Adipocyte (in vitro differentiated cells): ENCODE measurements around the gene GMDS.
A peak's percentile ranks its signal among the peaks of the same experiment; 100 is the strongest.

Experiments
- DNase-seq: peaks from one replicate; pipeline ENCODE4 v3.0.0-alpha.2; 2015; ENCODE audit warnings: low read depth
- H3K27me3 ChIP-seq: replicated peaks from 2 replicates; pipeline ENCODE4 v1.7.0; 2013; ENCODE audit warnings: mild to moderate bottlenecking, low read length, moderate library complexity; ENCODE audit not compliant: control insufficient read depth, insufficient read depth
- H3K36me3 ChIP-seq: 2 replicates; pipeline ENCODE4 v1.7.0; 2013; ENCODE audit warnings: low read length, mild to moderate bottlenecking, moderate library complexity; ENCODE audit not compliant: control insufficient read depth, insufficient read depth, severe bottlenecking
- H3K4me1 ChIP-seq: 2 replicates; pipeline ENCODE4 v1.7.0; 2013; ENCODE audit warnings: mild to moderate bottlenecking, low read length, moderate library complexity; ENCODE audit not compliant: control insufficient read depth, insufficient read depth
- H3K4me3 ChIP-seq: 2 replicates; pipeline ENCODE4 v1.7.0; 2013; ENCODE audit warnings: mild to moderate bottlenecking, low read length, moderate library complexity
- H3K9ac ChIP-seq: 2 replicates; pipeline ENCODE4 v1.7.0; 2013; ENCODE audit warnings: mild to moderate bottlenecking, low read length, moderate library complexity
- H3K9me3 ChIP-seq: 2 replicates; pipeline ENCODE4 v1.7.0; 2013; ENCODE audit warnings: mild to moderate bottlenecking, low read length, moderate library complexity; ENCODE audit not compliant: control insufficient read depth

GMDS gene

GRCh38 chr6:2053691-2054090 is 191.7 kb downstream of the GMDS start:
- peaks cover 4% of the 10 kb centered on the region for H3K4me1 ChIP-seq
- H3K4me3 ChIP-seq = no peak overlapping the region
- DNase-seq = no peak
- no peaks in the 10 kb centered on the region for H3K9me3 ChIP-seq
- no peak overlapping the region for H3K9ac ChIP-seq
- H3K36me3 ChIP-seq = no peaks in the 10 kb centered on the region
- no peaks in the 10 kb centered on the region for H3K27me3 ChIP-seq

DNA sequence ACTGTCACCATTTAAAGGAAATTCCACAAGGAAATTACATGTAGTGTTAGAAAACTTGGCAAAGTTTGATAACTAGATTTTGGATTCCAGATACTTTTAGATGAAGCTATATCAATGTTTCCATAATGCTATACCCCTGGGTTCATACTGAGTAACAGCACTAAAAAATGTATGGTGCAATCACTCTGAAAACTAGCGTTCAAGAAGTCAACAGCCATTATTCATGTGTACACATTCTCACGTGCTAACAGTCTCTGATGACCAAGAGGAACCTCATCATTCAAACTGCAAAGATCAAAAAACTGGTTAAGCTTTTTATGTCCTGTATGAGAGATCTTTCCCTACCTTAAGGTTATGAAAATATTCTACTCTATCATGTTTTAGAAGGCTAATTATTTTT is 197.6 kb downstream of the GMDS start:
- no peak for DNase-seq
- Histone ChIP-seq H3K36me3 (no peaks in the 10 kb centered on the region), H3K27me3 (no peaks in the 10 kb centered on the region), H3K4me3 (no peak overlapping the region), H3K9ac (no peak overlapping the region), H3K9me3 (no peaks in the 10 kb centered on the region), H3K4me1 (no peaks in the 10 kb centered on the region)

DNA sequence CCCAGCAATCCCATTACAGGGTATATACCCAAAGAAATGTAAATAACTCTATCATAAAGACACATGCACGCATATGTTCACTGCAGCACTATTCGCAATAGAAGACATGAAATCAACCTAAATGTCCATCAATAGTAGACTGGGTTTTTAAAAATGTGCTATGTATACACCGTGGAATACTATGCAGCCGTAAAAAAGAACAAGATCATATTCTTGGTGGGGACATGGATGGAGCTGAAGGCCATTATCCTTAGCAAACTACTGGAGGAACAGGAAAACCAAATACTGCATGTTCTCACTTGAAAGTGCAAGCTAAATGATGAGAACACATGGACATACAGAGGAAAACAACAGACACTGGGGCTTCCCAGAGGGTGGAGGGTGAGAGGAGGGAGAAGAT is 201.2 kb downstream of the GMDS start:
- no peaks in the 10 kb centered on the region for H3K4me1 ChIP-seq
- no peak overlapping the region for H3K4me3 ChIP-seq
- H3K36me3 ChIP-seq = no peaks in the 10 kb centered on the region
- no peak overlapping the region for H3K9ac ChIP-seq
- no peaks in the 10 kb centered on the region for H3K9me3 ChIP-seq
- no peaks in the 10 kb centered on the region for H3K27me3 ChIP-seq
- no peak for DNase-seq

DNA sequence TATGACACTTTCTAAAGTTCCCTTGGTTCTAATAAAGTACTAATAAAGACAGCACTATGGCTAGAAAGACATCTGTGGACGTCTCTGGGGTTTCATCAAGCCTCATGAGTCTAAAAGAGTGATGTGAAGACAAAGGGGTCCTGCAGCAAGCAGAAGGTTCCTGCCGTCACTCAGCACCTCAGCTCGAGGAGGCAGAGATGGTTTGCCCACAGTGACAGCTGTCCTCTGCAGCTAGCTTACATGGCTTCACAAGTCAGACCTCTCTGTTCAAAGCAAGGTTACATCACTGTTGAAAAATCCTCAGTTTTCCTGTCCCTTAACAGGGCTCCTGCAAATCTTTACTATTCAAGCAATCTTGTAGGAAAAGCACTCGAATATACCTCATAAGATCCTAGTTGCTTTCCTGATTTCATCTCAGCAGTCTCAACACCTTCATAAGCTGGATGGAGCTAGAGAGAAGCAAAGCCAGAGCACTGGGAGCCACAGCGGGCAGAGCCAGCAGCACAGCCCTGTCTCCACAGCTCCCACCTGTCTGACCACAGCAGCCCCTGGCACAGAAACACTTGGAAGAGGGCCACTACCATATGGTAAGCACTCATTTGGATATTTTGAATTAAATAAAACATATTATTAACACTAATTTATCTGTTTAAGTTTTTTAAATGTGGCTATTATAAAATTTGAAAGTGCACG is 202.3 kb downstream of the GMDS start:
- Histone ChIP-seq H3K4me3 (no peak overlapping the region), H3K27me3 (no peaks in the 10 kb centered on the region), H3K36me3 (no peaks in the 10 kb centered on the region), H3K9me3 (no peaks in the 10 kb centered on the region), H3K9ac (no peak overlapping the region), H3K4me1 (no peaks in the 10 kb centered on the region)
- no peak for DNase-seq

DNA sequence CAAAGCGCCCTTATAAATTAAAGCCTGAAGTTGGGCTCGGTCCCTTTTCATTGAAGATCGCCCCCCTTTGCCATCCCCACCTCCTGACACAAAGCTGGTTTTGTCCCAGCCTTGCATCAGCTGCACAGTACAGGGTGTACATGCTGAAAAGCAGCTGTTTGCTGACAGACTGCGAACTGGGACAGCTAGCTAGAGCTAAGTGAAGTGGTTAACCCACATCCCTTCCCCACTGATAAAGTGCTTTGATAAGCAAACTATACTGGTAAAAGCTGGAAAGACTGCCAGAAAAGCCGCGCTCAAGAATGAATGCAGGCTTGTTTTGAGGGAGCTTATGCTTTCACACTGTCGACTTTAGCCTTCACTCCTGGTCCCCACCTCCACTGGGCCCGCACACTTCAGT is 207.3 kb downstream of the GMDS start:
- Histone ChIP-seq H3K36me3 (no peaks in the 10 kb centered on the region), H3K4me3 (no peak overlapping the region), H3K4me1 (no peaks in the 10 kb centered on the region), H3K9me3 (no peaks in the 10 kb centered on the region), H3K9ac (no peak overlapping the region), H3K27me3 (no peaks in the 10 kb centered on the region)
- DNase-seq = no peak

DNA sequence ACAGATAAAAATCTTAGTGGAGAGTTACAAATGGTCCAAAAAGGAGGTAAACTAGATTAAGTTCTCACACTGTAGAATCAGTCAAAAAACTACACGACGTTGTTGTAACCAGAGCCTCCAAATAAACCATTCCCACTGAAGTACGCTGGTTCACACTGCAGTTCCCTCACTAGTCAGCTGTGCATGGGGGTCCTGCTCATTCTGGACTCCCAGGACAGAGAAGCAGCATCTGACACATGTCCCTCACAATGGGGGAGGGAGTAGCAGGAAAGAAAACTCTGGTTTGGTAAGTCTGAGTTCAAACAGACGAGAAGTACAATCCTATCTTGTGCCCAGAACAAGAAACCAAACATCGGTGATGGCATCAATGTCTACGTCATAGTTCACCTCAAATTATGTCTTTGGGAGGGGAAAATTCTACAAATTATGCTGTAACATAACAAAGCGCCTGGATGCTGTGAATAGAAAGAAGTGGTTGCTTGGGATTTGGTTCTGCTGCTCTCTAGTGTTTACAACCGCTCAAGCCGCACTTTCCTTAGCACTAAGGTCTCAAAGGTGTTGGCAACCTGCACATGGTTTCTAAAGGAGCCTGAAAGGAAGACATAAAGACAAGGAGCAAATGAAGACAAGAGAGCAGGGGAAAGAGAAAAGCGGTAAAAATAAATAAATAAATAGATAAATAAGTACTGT is 208.0 kb downstream of the GMDS start:
- Histone ChIP-seq H3K36me3 (no peaks in the 10 kb centered on the region), H3K9ac (no peak overlapping the region), H3K9me3 (no peaks in the 10 kb centered on the region), H3K27me3 (no peaks in the 10 kb centered on the region), H3K4me3 (no peak overlapping the region), H3K4me1 (no peaks in the 10 kb centered on the region)
- DNase-seq = peak; percentile 3

- H3K9me3 ChIP-seq = no peaks in the 10 kb centered on the region
- no peak for DNase-seq
- no peaks in the 10 kb centered on the region for H3K27me3 ChIP-seq
- no peak overlapping the region for H3K9ac ChIP-seq
- no peaks in the 10 kb centered on the region for H3K36me3 ChIP-seq
- H3K4me3 ChIP-seq = no peak overlapping the region
- H3K4me1 ChIP-seq = no peaks in the 10 kb centered on the region
Measured at GRCh38 chr6:2036710-2037023, 208.7 kb downstream of the GMDS start.

- no peak overlapping the region for H3K9ac ChIP-seq
- no peaks in the 10 kb centered on the region for H3K4me1 ChIP-seq
- H3K4me3 ChIP-seq = no peak overlapping the region
- no peaks in the 10 kb centered on the region for H3K36me3 ChIP-seq
- H3K27me3 ChIP-seq = no peaks in the 10 kb centered on the region
- H3K9me3 ChIP-seq = no peaks in the 10 kb centered on the region
- DNase-seq = no peak
Measured at GRCh38 chr6:2035826-2036709, 209.3 kb downstream of the GMDS start.

DNA sequence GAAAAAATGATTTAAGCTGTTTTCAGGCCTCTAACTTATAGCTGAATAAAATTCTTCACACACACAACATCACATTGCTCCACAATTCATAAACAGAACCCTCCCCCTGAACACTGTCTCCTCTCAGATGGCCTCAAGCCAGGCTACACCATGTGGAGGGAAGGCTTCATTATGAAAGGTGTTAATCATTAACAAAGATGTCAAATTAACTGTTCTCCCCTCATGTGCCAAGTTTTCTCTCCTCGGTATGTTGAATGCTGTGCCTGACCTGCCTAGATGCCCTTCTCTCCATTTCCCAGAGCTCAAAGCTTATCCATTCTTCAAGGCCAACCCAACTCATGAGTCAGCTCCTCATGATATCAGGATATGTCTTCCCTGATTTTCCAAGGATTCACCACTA is 210.4 kb downstream of the GMDS start:
- H3K9me3 ChIP-seq = no peaks in the 10 kb centered on the region
- no peaks in the 10 kb centered on the region for H3K4me1 ChIP-seq
- H3K4me3 ChIP-seq = no peak overlapping the region
- no peak for DNase-seq
- H3K9ac ChIP-seq = no peak overlapping the region
- H3K27me3 ChIP-seq = no peaks in the 10 kb centered on the region
- H3K36me3 ChIP-seq = no peaks in the 10 kb centered on the region

- Histone ChIP-seq H3K36me3 (no peaks in the 10 kb centered on the region), H3K27me3 (no peaks in the 10 kb centered on the region), H3K4me3 (no peak overlapping the region), H3K9ac (no peak overlapping the region), H3K9me3 (no peaks in the 10 kb centered on the region), H3K4me1 (no peaks in the 10 kb centered on the region)
- DNase-seq = peak; percentile 55
Measured at GRCh38 chr6:2034256-2034655, 211.1 kb downstream of the GMDS start.

GRCh38 chr6:2033544-2033943 is 211.9 kb downstream of the GMDS start:
- no peaks in the 10 kb centered on the region for H3K36me3 ChIP-seq
- no peaks in the 10 kb centered on the region for H3K27me3 ChIP-seq
- no peaks in the 10 kb centered on the region for H3K4me1 ChIP-seq
- H3K9me3 ChIP-seq = no peaks in the 10 kb centered on the region
- no peak for DNase-seq
- no peak overlapping the region for H3K4me3 ChIP-seq
- H3K9ac ChIP-seq = no peak overlapping the region
